ENCODE measurements around the gene PCA3.

DNA sequence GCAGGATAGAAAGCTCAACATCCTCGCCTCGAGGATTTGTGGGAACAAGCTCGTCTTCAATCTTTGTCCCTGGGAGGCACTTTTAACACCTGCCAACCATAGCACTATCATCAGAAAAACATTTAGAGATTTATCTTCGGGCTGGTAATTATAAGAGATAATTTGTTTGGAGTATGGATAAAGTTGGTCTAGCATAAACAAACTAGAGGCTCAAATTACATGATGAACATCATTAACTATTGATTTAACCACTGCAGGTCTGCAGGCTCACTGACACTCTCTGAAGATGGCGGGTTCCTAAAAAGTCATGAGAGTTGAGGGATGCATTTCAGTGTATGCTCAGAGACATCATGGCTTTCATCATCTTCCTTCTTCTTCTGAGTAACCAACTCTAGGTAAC lies 25.8 kb upstream of the PCA3 start:
- TF ChIP-seq, protein P1, sequence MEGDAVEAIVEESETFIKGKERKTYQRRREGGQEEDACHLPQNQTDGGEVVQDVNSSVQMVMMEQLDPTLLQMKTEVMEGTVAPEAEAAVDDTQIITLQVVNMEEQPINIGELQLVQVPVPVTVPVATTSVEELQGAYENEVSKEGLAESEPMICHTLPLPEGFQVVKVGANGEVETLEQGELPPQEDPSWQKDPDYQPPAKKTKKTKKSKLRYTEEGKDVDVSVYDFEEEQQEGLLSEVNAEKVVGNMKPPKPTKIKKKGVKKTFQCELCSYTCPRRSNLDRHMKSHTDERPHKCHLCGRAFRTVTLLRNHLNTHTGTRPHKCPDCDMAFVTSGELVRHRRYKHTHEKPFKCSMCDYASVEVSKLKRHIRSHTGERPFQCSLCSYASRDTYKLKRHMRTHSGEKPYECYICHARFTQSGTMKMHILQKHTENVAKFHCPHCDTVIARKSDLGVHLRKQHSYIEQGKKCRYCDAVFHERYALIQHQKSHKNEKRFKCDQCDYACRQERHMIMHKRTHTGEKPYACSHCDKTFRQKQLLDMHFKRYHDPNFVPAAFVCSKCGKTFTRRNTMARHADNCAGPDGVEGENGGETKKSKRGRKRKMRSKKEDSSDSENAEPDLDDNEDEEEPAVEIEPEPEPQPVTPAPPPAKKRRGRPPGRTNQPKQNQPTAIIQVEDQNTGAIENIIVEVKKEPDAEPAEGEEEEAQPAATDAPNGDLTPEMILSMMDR (conservative IDR thresholded peaks at IDR 0.05; ENCODE audit: low read depth, low read length): no peak
- no peak for TF ChIP-seq EZH2 (IDR thresholded peaks at IDR 0.05; ENCODE audit: borderline replicate concordance, low read depth, low read length, poor library complexity, severe bottlenecking)

Measured in A673 (cell line).